Ishikawa (cell line): ENCODE data around the gene RAI14.

Experiments
- CEBPB ChIP-seq: IDR thresholded peaks from 2 replicates; pipeline ENCODE4 v1.6.1; 2012
- CREB1 ChIP-seq: IDR thresholded peaks from 2 replicates; pipeline ENCODE4 v1.6.1; 2012; ENCODE audit warnings: low read depth
- EGR1 ChIP-seq: IDR thresholded peaks from 2 replicates; pipeline ENCODE4 v1.6.1; 2012
- EP300 ChIP-seq: IDR thresholded peaks from 2 replicates; pipeline ENCODE4 v1.6.1; 2012; ENCODE audit warnings: borderline replicate concordance
- FOXM1 ChIP-seq: IDR thresholded peaks from 2 replicates; pipeline ENCODE4 v1.6.1; 2012; ENCODE audit warnings: low read depth, borderline replicate concordance
- MAX ChIP-seq: IDR thresholded peaks from 2 replicates; pipeline ENCODE4 v1.6.1; 2012
- NFIC ChIP-seq: IDR thresholded peaks from 2 replicates; pipeline ENCODE4 v1.6.1; 2012
- RAD21 ChIP-seq: IDR thresholded peaks from 2 replicates; pipeline ENCODE4 v1.6.1; 2012; ENCODE audit warnings: low read depth
- REST ChIP-seq: IDR thresholded peaks from 2 replicates; pipeline ENCODE4 v1.6.1; 2012; ENCODE audit warnings: low read depth, mild to moderate bottlenecking
- TAF1 ChIP-seq: IDR thresholded peaks from 2 replicates; pipeline ENCODE4 v1.6.1; 2012; ENCODE audit warnings: low read depth, mild to moderate bottlenecking
- TCF12 ChIP-seq: IDR thresholded peaks from 2 replicates; pipeline ENCODE4 v1.6.1; 2012; ENCODE audit warnings: low read depth
- TEAD4 ChIP-seq: IDR thresholded peaks from 2 replicates; pipeline ENCODE4 v1.6.1; 2012
- USF1 ChIP-seq: IDR thresholded peaks from 2 replicates; pipeline ENCODE4 v1.6.1; 2012
- YY1 ChIP-seq: IDR thresholded peaks from 2 replicates; pipeline ENCODE4 v1.6.1; 2012; ENCODE audit warnings: low read depth
- ZBTB7A ChIP-seq: IDR thresholded peaks from 2 replicates; pipeline ENCODE4 v1.6.1; 2012; ENCODE audit warnings: low read depth

The RAI14 gene

GRCh38 chr5:34690301-34690700 is 34.2 kb downstream of the RAI14 start:
- TF ChIP-seq RAD21: no peak
- TF ChIP-seq CEBPB: no peak
- no peak for TF ChIP-seq TAF1
- TF ChIP-seq YY1: no peak
- no peak for TF ChIP-seq ZBTB7A
- TF ChIP-seq USF1: no peak
- no peak for TF ChIP-seq EGR1
- TF ChIP-seq FOXM1: no peak
- TF ChIP-seq CREB1: no peak
- no peak for TF ChIP-seq TEAD4
- TF ChIP-seq EP300: no peak
- no peak for TF ChIP-seq NFIC

GRCh38 chr5:34690898-34691297 is 34.8 kb downstream of the RAI14 start:
- no peak for TF ChIP-seq CEBPB
- TF ChIP-seq FOXM1: no peak
- TF ChIP-seq CREB1: no peak
- no peak for TF ChIP-seq EGR1
- no peak for TF ChIP-seq TEAD4
- no peak for TF ChIP-seq RAD21
- no peak for TF ChIP-seq NFIC
- no peak for TF ChIP-seq USF1
- TF ChIP-seq YY1: no peak
- TF ChIP-seq TCF12: no peak

- TF ChIP-seq CREB1 (no peak), CEBPB (no peak), NFIC (0 out of 2 replicates have a peak, but pooled peaks have one; percentile 13), FOXM1 (no peak), REST (no peak), TEAD4 (no peak), EP300 (no peak)
Observed at GRCh38 chr5:34691326-34691725, 35.2 kb downstream of the RAI14 start.

- TF ChIP-seq RAD21 (no peak), REST (no peak), USF1 (no peak)
Observed at GRCh38 chr5:34692786-34693185, 36.7 kb downstream of the RAI14 start.

GRCh38 chr5:34694012-34694411 is 37.9 kb downstream of the RAI14 start:
- TF ChIP-seq YY1 (no peak), EGR1 (no peak), CREB1 (no peak), TEAD4 (no peak)

GRCh38 chr5:34694685-34695084 is 38.6 kb downstream of the RAI14 start:
- TF ChIP-seq TCF12 (no peak), FOXM1 (no peak), CREB1 (no peak)

- TF ChIP-seq NFIC: no peak
- TF ChIP-seq CEBPB: no peak
- TF ChIP-seq REST: no peak
- TF ChIP-seq RAD21: no peak
- TF ChIP-seq TCF12: no peak
- no peak for TF ChIP-seq TAF1
- TF ChIP-seq TEAD4: no peak
- no peak for TF ChIP-seq USF1
- TF ChIP-seq FOXM1: no peak
- TF ChIP-seq EP300: no peak
- no peak for TF ChIP-seq CREB1
- no peak for TF ChIP-seq MAX
Observed at GRCh38 chr5:34695275-34696027, 39.3 kb downstream of the RAI14 start.
